Activated CD4-positive, alpha-beta T cell treated with anti-CD3 and anti-CD28 coated beads for 36 hours (primary cell): ENCODE measurements around the gene SPEG. TPM values are rescaled to one million over a fixed set of nuclear protein-coding genes. Genes with fewer than 3 reads are reported as not detected.

Experiments
- ATAC-seq: fragments of 200-7000 bp; cut with Tn5 transposase; one replicate; pipeline ENCODE4 v1.10.0; 2021; ENCODE audit warnings: mild to moderate bottlenecking, moderate library complexity
- CTCF ChIA-PET: fragments of 350-600 bp; sonication (Branson Sonifier 250); formaldehyde crosslinking; loops from one replicate; lab custom pipeline; 2021; ENCODE audit warnings: antibody characterized with exemption; lab: Charles Lee
- POLR2A ChIA-PET: fragments of 350-600 bp; sonication (Branson Sonifier 250); formaldehyde crosslinking; loops from one replicate; lab custom pipeline; 2021; ENCODE audit warnings: antibody characterized with exemption, inconsistent platforms; lab: Charles Lee
- DNase-seq: peaks from one replicate; pipeline ENCODE4 v3.0.0-alpha.2; 2020
- H3K27ac Mint-ChIP-seq: one replicate; pipeline ENCODE4 v1.8.0; 2021; ENCODE audit warnings: mixed read lengths
- H3K27me3 Mint-ChIP-seq: one replicate; pipeline ENCODE4 v1.8.0; 2021; ENCODE audit warnings: mixed read lengths
- H3K36me3 Mint-ChIP-seq: one replicate; pipeline ENCODE4 v1.8.0; 2021; ENCODE audit warnings: low read depth, mixed read lengths
- H3K4me1 Mint-ChIP-seq: one replicate; pipeline ENCODE4 v1.8.0; 2021; ENCODE audit warnings: mixed read lengths
- H3K4me3 Mint-ChIP-seq: one replicate; pipeline ENCODE4 v1.8.0; 2021; ENCODE audit warnings: mild to moderate bottlenecking, moderate library complexity, mixed read lengths
- H3K9me3 Mint-ChIP-seq: one replicate; pipeline ENCODE4 v1.8.0; 2021; ENCODE audit warnings: low read depth, mixed read lengths
- intact Hi-C, 2 experiments: fragments of 100-400 bp; cut with DNase I in 1 of 2; cut with micrococcal nuclease in 1 of 2; formaldehyde crosslinking; loops; one replicate each; pipeline versions ENCODE4 v1.14.2 to v1.15.1; 2022 to 2024; cut with DNase I, micrococcal nuclease
- total RNA-seq, 2 experiments: library from RNA; stranded (reverse); gene quantifications; one replicate each; pipeline ENCODE4 v1.2.3, GENCODE V29; 2021

Gene SPEG
- total RNA-seq, 2 experiments from 2014 or later, result 0.89 to 1.4 TPM

DNA sequence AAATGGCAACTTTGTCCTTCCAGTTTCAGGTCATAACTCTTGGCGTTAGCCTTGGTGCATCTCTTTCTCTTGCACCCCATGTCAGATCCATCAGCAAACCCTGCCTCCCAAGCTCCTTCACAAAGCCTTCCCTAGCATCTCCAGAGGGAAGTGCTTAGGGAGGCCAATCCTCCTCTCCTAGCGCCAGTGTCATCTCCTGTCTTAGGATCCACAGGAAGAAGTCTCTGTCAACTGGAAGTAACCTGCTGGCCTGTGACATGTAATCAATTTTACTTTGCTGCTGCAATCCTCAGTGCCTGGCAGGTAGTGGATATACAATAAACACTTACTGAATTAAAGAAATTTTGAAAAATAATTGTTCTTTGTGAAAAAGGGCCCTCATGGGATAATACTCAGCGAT, 39.0 kb upstream of the SPEG start:
- POLR2A ChIA-PET, result no interaction called here
- no peak overlapping the region for H3K27ac Mint-ChIP-seq
- H3K27me3 Mint-ChIP-seq, result no peaks in the 10 kb centered on the region
- H3K4me3 Mint-ChIP-seq, result no peak overlapping the region
- DNase-seq (no peak), ATAC-seq (no peak)
- H3K36me3 Mint-ChIP-seq, result no peaks in the 10 kb centered on the region
- peaks cover 13% of the 10 kb centered on the region for H3K4me1 Mint-ChIP-seq
- H3K9me3 Mint-ChIP-seq, result no peaks in the 10 kb centered on the region
- CTCF ChIA-PET, result interaction anchor here (0.7 kb wide), 1 partner anchor 13 kb away, joined by 3 read pairs; no protein-coding TSS in a partner anchor
- intact Hi-C loops, result no loop called here

DNA sequence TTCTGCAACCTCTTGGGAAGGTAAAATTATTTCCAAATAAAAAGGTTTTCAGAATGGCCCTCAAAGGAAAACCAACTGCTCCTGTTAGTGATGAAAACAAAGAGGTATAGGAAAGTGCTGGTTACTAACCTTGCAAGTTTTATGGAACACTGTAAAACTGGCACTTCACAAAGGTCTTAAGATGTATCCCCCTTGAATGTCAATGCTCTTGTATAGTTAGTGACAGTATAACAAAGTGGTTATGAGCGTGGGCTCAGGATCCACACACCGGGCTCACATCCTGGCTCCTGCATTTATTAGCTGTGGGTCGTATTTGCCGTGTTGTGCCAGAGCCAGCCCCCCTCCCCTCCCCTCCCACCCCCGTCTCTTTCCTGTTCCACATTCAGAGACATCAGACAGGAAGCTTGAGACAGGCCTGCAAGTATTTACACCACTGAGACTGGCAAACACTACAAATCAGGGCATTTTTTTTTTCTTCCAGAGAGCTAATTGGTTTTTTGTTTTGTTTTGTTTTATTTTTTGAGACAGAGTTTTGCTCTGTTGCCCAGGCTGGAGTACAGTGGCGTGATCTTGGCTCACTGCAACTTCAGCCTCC, 37.7 kb upstream of the SPEG start:
- H3K4me1 Mint-ChIP-seq, result peaks cover 13% of the 10 kb centered on the region
- no peaks in the 10 kb centered on the region for H3K36me3 Mint-ChIP-seq
- POLR2A ChIA-PET, result no interaction called here
- no peak overlapping the region for H3K4me3 Mint-ChIP-seq
- CTCF ChIA-PET, result no interaction called here
- H3K9me3 Mint-ChIP-seq, result no peaks in the 10 kb centered on the region
- no peaks in the 10 kb centered on the region for H3K27me3 Mint-ChIP-seq
- DNase-seq (no peak), ATAC-seq (peak; percentile 36)
- H3K27ac Mint-ChIP-seq, result no peak overlapping the region
- intact Hi-C loops, result no loop called here

DNA sequence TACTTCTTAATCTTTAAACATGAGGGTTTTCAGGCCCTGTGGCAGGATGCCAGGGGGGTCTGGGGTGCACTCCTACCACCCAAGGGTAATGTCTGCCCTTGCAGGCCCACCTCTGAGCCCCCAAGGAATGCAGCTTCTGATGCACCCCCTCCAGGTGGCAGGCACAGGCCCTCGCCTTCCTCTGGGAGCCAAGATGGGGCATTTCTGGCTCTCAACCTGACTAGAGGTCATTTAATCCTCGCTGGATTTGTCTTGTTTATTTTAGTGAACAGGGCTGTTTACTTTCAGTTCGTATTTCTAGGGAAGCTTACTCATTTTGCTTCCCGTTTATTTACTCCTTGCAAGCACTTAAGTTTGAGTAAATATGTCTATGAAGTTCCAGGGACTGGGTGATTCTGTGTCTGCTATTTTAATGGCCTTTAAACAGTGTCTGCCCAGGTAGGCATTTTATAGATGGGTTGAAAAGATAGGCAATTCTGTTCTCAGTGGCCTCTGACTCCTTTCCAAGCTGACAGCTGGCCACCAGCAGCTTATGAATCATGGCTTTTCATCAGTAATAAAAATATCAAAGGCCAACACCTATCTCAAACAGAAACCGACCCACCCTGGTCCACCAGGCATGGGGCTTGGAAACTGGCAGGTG, 35.8 kb upstream of the SPEG start:
- H3K9me3 Mint-ChIP-seq, result no peaks in the 10 kb centered on the region
- POLR2A ChIA-PET, result no interaction called here
- no peak overlapping the region for H3K4me3 Mint-ChIP-seq
- peaks cover 13% of the 10 kb centered on the region for H3K4me1 Mint-ChIP-seq
- H3K27me3 Mint-ChIP-seq, result peaks cover 2% of the 10 kb centered on the region
- DNase-seq (no peak), ATAC-seq (no peak)
- H3K27ac Mint-ChIP-seq, result no peak overlapping the region
- no peaks in the 10 kb centered on the region for H3K36me3 Mint-ChIP-seq
- CTCF ChIA-PET, result interaction anchor here (0.5 to 6.7 kb wide), 4 partner anchors 10 to 1265 kb away, joined by 3 to 61 read pairs (median 3); partner anchors contain the start of gene DNPEP
- intact Hi-C loops, result no loop called here

DNA sequence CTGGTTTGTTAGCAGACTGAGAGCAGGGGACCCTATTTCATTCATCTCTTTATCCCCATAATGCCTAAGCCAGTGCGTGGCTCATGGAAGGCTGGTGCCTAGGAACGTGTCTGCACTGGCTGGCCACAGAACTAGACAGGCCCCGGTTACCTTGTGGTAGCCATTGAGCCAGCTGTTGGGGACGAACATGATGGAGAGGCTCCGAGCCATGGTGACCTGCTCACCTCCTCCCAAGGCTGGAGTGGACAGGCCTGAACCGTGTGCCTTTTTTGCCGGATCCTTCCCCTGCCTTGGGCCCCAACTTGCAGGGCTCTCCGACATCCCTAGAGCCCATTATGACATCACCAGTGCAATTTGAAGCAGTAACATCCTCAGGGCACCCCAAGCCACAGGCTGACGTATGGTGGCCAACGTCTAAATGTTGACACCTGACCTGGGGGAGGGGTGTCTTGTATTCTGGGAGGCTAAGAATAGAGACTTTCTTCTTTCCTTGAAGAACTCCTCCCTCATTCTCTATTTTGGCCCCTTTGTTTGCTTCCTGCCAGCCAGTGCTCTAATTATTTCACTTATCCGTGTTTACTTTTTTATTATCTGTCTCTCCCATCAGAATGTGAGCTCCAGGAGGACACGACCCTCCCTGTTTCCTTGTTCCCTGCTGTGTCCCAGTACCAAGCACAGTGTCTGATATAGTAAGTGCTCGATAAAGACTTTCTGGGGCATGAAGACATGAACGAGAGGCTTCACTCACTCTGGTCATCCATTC, 34.7 kb upstream of the SPEG start:
- H3K9me3 Mint-ChIP-seq, result no peaks in the 10 kb centered on the region
- ChIA-PET POLR2A (no interaction called here), CTCF (interaction anchor here (6.7 to 6.9 kb wide), 2 partner anchors 11 to 130 kb away, joined by 61 to 102 read pairs; partner anchors contain the start of gene DNPEP)
- H3K27me3 Mint-ChIP-seq, result peaks cover 2% of the 10 kb centered on the region
- DNase-seq, result no peak
- no peak overlapping the region for H3K27ac Mint-ChIP-seq
- H3K4me3 Mint-ChIP-seq, result no peak overlapping the region
- intact Hi-C loops, result loop anchor here in 1 of 2 experiments (10.0 kb wide), 1 partner anchor 245 kb away; no protein-coding TSS in a partner anchor
- ATAC-seq, result no peak
- peaks cover 13% of the 10 kb centered on the region for H3K4me1 Mint-ChIP-seq
- H3K36me3 Mint-ChIP-seq, result no peaks in the 10 kb centered on the region

DNA sequence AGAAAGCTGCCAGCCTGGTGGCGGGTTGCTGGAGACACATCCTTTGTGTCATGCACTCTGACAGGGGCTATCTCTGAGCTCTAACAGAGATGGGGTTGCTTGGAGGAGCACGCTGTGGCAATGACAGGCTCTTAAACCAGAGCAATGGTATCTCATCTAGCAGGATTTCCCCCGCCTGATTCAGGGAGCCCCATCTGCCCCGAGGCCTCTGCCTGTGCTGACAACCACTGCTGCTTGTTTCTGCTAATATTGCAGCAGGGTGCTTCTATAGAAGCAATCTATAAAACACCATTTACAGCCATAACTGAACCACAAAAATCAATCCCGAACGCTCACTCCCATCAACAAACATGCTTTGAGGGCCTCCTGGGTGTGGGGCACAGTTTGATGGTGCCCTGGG, 34.1 kb upstream of the SPEG start:
- DNase-seq (no peak), ATAC-seq (no peak)
- no peak overlapping the region for H3K4me3 Mint-ChIP-seq
- H3K27me3 Mint-ChIP-seq, result peaks cover 2% of the 10 kb centered on the region
- CTCF ChIA-PET, result interaction anchor here (6.7 to 6.9 kb wide), 2 partner anchors 11 to 130 kb away, joined by 61 to 102 read pairs; partner anchors contain the start of gene DNPEP
- no peaks in the 10 kb centered on the region for H3K36me3 Mint-ChIP-seq
- H3K9me3 Mint-ChIP-seq, result no peaks in the 10 kb centered on the region
- POLR2A ChIA-PET, result no interaction called here
- H3K27ac Mint-ChIP-seq, result no peak overlapping the region
- H3K4me1 Mint-ChIP-seq, result peaks cover 13% of the 10 kb centered on the region
- intact Hi-C loops, result loop anchor here in 1 of 2 experiments (10.0 kb wide), 1 partner anchor 244 kb away; no protein-coding TSS in a partner anchor

DNA sequence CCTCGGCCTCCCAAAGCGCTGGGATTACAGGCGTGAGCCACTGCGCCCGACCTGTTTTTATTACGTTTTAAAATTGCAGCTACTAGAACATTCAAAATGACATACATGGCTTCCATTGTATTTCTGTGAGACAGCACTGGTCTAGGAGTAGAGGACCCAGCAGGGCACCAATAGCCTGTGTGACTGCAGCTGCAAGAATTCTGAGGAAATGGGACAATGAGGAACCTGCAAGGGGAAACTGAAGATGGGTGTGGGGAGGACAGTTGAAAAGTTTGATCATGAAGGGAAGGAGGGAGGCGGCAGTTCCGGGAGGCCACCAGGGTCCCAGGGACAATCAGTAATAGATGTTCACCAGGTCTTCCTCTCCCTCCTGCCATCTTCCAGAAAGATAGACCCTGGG, 33.0 kb upstream of the SPEG start:
- Mint-ChIP-seq H3K9me3 (no peaks in the 10 kb centered on the region), H3K36me3 (no peaks in the 10 kb centered on the region), H3K27ac (no peak overlapping the region), H3K27me3 (peaks cover 2% of the 10 kb centered on the region), H3K4me1 (peaks cover 12% of the 10 kb centered on the region), H3K4me3 (no peak overlapping the region)
- ChIA-PET POLR2A (no interaction called here), CTCF (interaction anchor here (0.7 to 6.9 kb wide), 15 partner anchors 8 to 159 kb away, joined by 3 to 102 read pairs (median 5); partner anchors contain the start of genes DNPEP and SPEG)
- DNase-seq (no peak), ATAC-seq (no peak)
- intact Hi-C loops, result loop anchor here (2.0 to 10.0 kb wide), 2 partner anchors 57 to 243 kb away; no protein-coding TSS in a partner anchor

DNA sequence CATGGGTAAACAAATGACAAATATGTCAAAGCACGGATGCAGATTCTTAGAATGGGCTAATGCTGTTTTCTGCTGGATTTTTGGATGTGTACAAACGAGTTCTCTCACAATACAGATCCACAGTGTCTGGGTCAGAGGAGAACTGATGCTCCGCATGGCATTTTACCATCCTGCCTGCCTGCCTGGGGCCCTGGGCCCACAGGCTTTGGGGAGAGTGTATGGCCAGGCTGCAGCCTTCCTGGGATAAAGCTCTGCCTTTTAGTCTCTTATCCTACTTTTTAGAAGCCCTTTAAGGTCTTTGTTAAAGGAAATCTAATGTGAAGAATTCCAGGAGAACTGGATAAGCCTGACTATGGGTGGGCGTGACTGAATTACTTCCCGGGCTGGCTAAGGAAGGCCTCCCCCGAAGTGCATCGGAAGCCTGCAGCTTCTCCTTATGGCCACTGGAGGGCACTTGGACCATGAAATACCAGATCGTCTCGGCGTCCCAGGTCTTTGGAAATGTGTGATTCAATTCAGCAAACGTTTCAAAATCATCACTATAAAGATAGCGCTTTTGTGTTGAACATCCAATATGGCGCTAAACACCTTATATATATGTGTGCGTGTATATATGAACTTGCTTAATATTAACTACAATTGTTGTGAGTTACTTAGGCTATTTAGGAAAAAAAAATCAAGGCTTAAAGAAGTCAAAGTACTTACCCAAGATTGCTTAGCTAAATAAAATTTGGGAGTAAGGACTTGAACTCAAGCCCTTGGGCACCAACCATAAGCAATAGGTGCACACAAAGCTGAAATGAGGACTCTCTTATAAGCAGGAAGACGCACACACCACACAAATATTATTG, 31.8 kb upstream of the SPEG start:
- DNase-seq (peak; percentile 78), ATAC-seq (peak; percentile 95)
- POLR2A ChIA-PET, result no interaction called here
- no peak overlapping the region for H3K27ac Mint-ChIP-seq
- CTCF ChIA-PET, result interaction anchor here (0.6 to 6.9 kb wide), 36 partner anchors 8 to 774 kb away, joined by 3 to 102 read pairs (median 4); partner anchors contain the start of genes DNPEP, GMPPA, SPEG and TMEM198
- no peaks in the 10 kb centered on the region for H3K36me3 Mint-ChIP-seq
- H3K9me3 Mint-ChIP-seq, result no peaks in the 10 kb centered on the region
- H3K27me3 Mint-ChIP-seq, result peaks cover 2% of the 10 kb centered on the region
- intact Hi-C loops, result loop anchor here (1.0 to 10.0 kb wide), 7 partner anchors 31 to 242 kb away; partner anchors contain the start of genes GMPPA (in 1 of the 2) and SPEG (in 1 of the 2)
- no peak overlapping the region for H3K4me3 Mint-ChIP-seq
- H3K4me1 Mint-ChIP-seq, result peaks cover 1% of the 10 kb centered on the region

DNA sequence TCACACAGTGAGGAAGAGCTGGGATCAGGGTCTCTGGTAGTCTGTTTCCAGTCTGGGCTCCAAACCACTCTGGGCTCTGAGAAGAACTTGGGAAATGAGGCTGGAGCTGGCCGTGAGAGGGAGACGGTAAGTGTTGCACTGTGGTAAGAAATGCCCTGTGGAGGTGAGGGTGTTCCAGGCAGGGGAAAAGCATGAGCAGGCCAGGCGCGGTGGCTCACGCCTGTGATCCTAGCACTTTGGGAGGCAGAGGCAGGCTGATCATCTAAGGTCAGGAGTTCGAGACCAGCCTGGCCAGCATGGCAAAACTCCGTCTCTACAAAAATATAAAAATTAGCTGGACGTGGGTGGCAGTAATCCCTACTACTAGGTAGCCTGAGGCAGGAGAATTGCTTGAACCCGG, 30.8 kb upstream of the SPEG start:
- CTCF ChIA-PET, result interaction anchor here (0.6 to 6.9 kb wide), 21 partner anchors 8 to 193 kb away, joined by 3 to 102 read pairs (median 4); partner anchors contain the start of genes CHPF, DNPEP, GMPPA and SPEG
- POLR2A ChIA-PET, result no interaction called here
- DNase-seq (no peak), ATAC-seq (no peak)
- H3K9me3 Mint-ChIP-seq, result no peaks in the 10 kb centered on the region
- H3K4me3 Mint-ChIP-seq, result no peak overlapping the region
- no peak overlapping the region for H3K27ac Mint-ChIP-seq
- H3K36me3 Mint-ChIP-seq, result no peaks in the 10 kb centered on the region
- intact Hi-C loops, result loop anchor here (1.0 to 10.0 kb wide), 7 partner anchors 30 to 241 kb away; partner anchors contain the start of genes GMPPA (in 1 of the 2) and SPEG (in 1 of the 2)
- H3K27me3 Mint-ChIP-seq, result peaks cover 2% of the 10 kb centered on the region
- H3K4me1 Mint-ChIP-seq, result no peaks in the 10 kb centered on the region

DNA sequence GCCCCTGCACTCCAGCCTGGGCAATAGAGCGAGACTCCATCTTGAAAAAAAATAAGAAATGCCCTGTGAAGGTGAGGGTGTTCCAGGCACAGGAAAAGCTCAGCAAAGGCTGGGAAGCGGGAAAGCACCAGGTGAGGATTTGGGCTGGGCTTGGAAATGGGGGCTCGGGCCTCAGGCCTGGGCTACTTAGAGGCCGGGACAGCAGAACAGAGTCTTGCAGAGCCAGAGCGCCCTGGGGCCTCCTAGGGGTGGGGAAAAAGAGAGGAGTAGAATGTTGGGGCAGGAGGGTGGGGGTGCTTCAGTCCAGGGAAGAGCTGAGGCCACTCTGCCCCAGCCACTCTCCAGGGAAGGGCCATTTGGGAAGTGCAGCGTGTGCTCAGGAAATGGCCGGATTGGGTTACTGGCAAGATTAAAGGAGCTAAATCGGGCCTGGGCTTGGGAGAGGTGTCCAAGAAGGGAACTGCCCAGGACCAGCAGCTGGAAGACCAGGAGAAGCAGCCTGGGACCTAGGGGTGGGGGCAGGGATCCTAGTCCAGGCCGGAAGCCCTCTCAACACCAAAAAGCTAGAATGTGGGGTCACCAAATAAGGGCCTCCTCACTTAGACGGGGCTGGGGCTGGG, 30.2 kb upstream of the SPEG start:
- H3K9me3 Mint-ChIP-seq, result no peaks in the 10 kb centered on the region
- H3K4me3 Mint-ChIP-seq, result no peak overlapping the region
- intact Hi-C loops, result loop anchor here in 1 of 2 experiments (10.0 kb wide), 1 partner anchor 240 kb away; no protein-coding TSS in a partner anchor
- H3K4me1 Mint-ChIP-seq, result no peaks in the 10 kb centered on the region
- H3K27ac Mint-ChIP-seq, result no peak overlapping the region
- POLR2A ChIA-PET, result interaction anchor here (0.6 kb wide), 1 partner anchor 80 kb away, joined by 3 read pairs; no protein-coding TSS in a partner anchor
- no peaks in the 10 kb centered on the region for H3K36me3 Mint-ChIP-seq
- CTCF ChIA-PET, result interaction anchor here (0.6 to 6.9 kb wide), 17 partner anchors 8 to 250 kb away, joined by 3 to 102 read pairs (median 3); partner anchors contain the start of genes CHPF, DNPEP, SPEG and STK11IP
- ATAC-seq (no peak), DNase-seq (no peak)
- H3K27me3 Mint-ChIP-seq, result peaks cover 2% of the 10 kb centered on the region

DNA sequence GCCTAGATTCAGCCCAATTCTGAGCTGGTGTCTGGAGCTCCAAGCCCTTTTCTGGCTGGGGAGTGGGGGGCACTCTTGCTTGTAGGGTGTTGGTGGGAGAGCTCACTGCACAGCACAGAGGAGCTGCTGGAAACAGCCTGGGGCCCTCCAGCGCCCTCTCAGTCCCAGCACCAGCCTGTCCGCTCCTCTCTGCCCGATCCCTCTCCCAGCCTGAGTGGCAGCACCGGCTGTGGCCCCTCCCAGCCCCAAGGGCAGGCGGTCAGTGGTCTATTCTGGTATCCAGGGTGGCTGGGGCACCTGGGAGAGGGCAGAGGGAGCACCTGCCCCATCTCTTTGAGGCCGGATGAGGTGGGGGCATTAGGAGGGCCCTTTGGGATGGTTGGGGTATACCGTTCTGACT, 29.7 kb upstream of the SPEG start:
- no peaks in the 10 kb centered on the region for H3K4me1 Mint-ChIP-seq
- no peaks in the 10 kb centered on the region for H3K9me3 Mint-ChIP-seq
- DNase-seq, result no peak
- POLR2A ChIA-PET, result interaction anchor here (0.6 kb wide), 1 partner anchor 80 kb away, joined by 3 read pairs; no protein-coding TSS in a partner anchor
- CTCF ChIA-PET, result interaction anchor here (0.8 to 6.9 kb wide), 7 partner anchors 12 to 250 kb away, joined by 3 to 102 read pairs (median 4); partner anchors contain the start of genes CHPF, DNPEP and TMEM198
- no peak overlapping the region for H3K4me3 Mint-ChIP-seq
- no peak overlapping the region for H3K27ac Mint-ChIP-seq
- no peak for ATAC-seq
- intact Hi-C loops, result loop anchor here in 1 of 2 experiments (10.0 kb wide), 1 partner anchor 240 kb away; no protein-coding TSS in a partner anchor
- peaks cover 6% of the 10 kb centered on the region for H3K27me3 Mint-ChIP-seq
- H3K36me3 Mint-ChIP-seq, result no peaks in the 10 kb centered on the region
